Hepatocyte (in vitro differentiated cells): ENCODE measurements around the gene SPSB1. TPM values are rescaled to one million over a fixed set of nuclear protein-coding genes. Genes with fewer than 3 reads are reported as not detected.

ENCODE experiments used
- DNase-seq: peaks from one replicate; pipeline ENCODE4 v3.0.0-alpha.2; 2016; ENCODE audit warnings: low spot score
- H2AFZ ChIP-seq: fragments of 200-600 bp; sonication (generic); 2 replicates; pipeline ENCODE4 v1.6.0; 2016; ENCODE audit warnings: antibody characterized with exemption, mild to moderate bottlenecking
- H3K27ac ChIP-seq: fragments of 200-600 bp; sonication (generic); 2 replicates; pipeline ENCODE4 v1.5.1; 2016; ENCODE audit warnings: mild to moderate bottlenecking
- H3K27me3 ChIP-seq: fragments of 200-600 bp; sonication (generic); 2 replicates; pipeline ENCODE4 v1.6.1; 2016
- H3K36me3 ChIP-seq: fragments of 200-600 bp; sonication (generic); replicated peaks from 2 replicates; pipeline ENCODE4 v1.5.1; 2016; ENCODE audit warnings: low read depth; ENCODE audit not compliant: insufficient read depth
- H3K4me1 ChIP-seq: fragments of 200-600 bp; sonication (generic); 2 replicates; pipeline ENCODE4 v1.5.1; 2016; ENCODE audit warnings: mild to moderate bottlenecking, moderate library complexity; ENCODE audit not compliant: insufficient read depth
- H3K4me2 ChIP-seq: fragments of 200-600 bp; sonication (generic); 2 replicates; pipeline ENCODE4 v1.6.0; 2016
- H3K4me3 ChIP-seq: fragments of 200-600 bp; sonication (generic); 2 replicates; pipeline ENCODE4 v1.5.1; 2016; ENCODE audit warnings: mild to moderate bottlenecking
- H3K79me2 ChIP-seq: fragments of 200-600 bp; sonication (generic); 2 replicates; pipeline ENCODE4 v1.6.0; 2017; ENCODE audit warnings: mild to moderate bottlenecking
- H3K9me2 ChIP-seq: fragments of 200-600 bp; sonication (generic); replicated peaks from 2 replicates; pipeline ENCODE4 v1.6.0; 2017; ENCODE audit warnings: mild to moderate bottlenecking; ENCODE audit not compliant: insufficient read depth
- H3K9me3 ChIP-seq: fragments of 200-600 bp; sonication (generic); 2 replicates; pipeline ENCODE4 v1.5.1; 2016; ENCODE audit warnings: low read depth, mild to moderate bottlenecking
- H4K20me1 ChIP-seq: fragments of 200-600 bp; sonication (generic); 2 replicates; pipeline ENCODE4 v1.6.0; 2016; ENCODE audit warnings: mild to moderate bottlenecking; ENCODE audit not compliant: insufficient read depth, poor library complexity, severe bottlenecking
- EZH2 ChIP-seq: fragments of 200-600 bp; sonication (generic); IDR thresholded peaks from 2 replicates; pipeline ENCODE4 v1.6.1; 2016; ENCODE audit warnings: antibody characterized with exemption, mild to moderate bottlenecking, borderline replicate concordance
- EZH2phosphoT487 ChIP-seq: fragments of 200-600 bp; sonication (generic); IDR thresholded peaks from one replicate; pipeline ENCODE4 v1.6.1; 2018; ENCODE audit warnings: antibody characterized with exemption, mild to moderate bottlenecking, low read depth, moderate library complexity; ENCODE audit not compliant: unreplicated experiment, severe bottlenecking
- WGBS: methylation state at CpG from one replicate; pipeline ENCODE4 v1.1.6; 2016; ENCODE audit warnings: low lambda C conversion rate; ENCODE audit errors: missing lambda C conversion rate; 5-methylcytosine and 5-hydroxymethylcytosine counted together
- polyA plus RNA-seq: library from polyadenylated mRNA; unstranded; fragments of >200 nt; fragmentation: Nextera tagmentation; extraction: Ambion mirVana; gene quantifications from 2 replicates; pipeline ENCODE4 v1.2.1, GENCODE V29; 2016
- total RNA-seq: library from RNA; depleted of rRNA; stranded (reverse); fragments of >200 nt; gene quantifications from 2 replicates; pipeline ENCODE4 v1.2.3, GENCODE V29; 2014
- TF ChIP-seq, protein P1 (sequence below): fragments of 200-600 bp; sonication (generic); IDR thresholded peaks from 2 replicates; pipeline ENCODE4 v1.5.1; 2016; ENCODE audit warnings: antibody characterized with exemption, mild to moderate bottlenecking; ENCODE audit not compliant: poor library complexity

Gene SPSB1
- total and polyA plus RNA-seq, 2 experiments from 2014 or later: 61.3 to 102 TPM

DNA sequence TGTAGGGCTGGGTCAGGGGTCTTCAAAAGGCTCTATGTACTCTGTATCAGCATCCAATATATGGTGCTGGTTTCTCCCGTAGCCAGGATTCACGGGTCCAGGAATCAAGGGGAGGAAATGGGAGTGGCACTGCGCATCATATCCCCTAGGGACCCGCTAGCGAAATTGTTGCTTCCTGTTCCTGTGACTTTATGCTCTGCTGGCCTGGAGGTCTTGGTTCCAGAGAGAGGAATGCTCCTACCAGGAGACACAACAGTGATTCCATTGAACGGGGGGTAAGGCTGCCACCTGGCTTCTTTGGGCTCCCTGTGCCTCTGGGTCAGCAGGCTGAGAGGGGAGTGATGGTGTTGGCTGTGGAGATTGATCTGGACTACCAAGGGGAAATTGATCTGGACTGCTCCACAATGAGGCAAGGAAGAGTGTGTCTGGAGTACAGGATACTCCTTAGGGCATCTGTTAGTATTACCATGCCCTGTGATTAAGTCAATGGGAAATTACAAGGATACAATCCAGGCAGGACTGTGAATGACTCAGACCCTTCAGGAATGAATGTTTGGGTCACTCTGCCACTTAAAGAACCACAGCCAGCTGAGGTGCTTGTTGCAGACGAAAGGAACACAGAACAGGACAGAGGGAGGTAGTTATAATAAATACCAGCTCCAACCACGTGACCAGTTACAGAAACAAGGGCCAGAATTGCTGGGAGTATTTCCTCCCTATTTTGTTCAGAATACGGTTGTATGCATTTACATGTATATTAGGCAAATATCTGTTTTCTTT, 10.2 kb downstream of the SPSB1 start:
- peak; percentile 68 for DNase-seq
- H3K27me3 ChIP-seq: no peaks in the 10 kb centered on the region
- H3K79me2 ChIP-seq: peaks cover 97% of the 10 kb centered on the region
- TF ChIP-seq EZH2phosphoT487 (no peak), EZH2 (no peak)
- TF ChIP-seq, protein P1, sequence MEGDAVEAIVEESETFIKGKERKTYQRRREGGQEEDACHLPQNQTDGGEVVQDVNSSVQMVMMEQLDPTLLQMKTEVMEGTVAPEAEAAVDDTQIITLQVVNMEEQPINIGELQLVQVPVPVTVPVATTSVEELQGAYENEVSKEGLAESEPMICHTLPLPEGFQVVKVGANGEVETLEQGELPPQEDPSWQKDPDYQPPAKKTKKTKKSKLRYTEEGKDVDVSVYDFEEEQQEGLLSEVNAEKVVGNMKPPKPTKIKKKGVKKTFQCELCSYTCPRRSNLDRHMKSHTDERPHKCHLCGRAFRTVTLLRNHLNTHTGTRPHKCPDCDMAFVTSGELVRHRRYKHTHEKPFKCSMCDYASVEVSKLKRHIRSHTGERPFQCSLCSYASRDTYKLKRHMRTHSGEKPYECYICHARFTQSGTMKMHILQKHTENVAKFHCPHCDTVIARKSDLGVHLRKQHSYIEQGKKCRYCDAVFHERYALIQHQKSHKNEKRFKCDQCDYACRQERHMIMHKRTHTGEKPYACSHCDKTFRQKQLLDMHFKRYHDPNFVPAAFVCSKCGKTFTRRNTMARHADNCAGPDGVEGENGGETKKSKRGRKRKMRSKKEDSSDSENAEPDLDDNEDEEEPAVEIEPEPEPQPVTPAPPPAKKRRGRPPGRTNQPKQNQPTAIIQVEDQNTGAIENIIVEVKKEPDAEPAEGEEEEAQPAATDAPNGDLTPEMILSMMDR: no peak
- no peak overlapping the region for H3K4me3 ChIP-seq
- H3K36me3 ChIP-seq: no peaks in the 10 kb centered on the region
- no peaks in the 10 kb centered on the region for H3K9me2 ChIP-seq
- peaks cover 73% of the 10 kb centered on the region for H4K20me1 ChIP-seq
- H3K4me1 ChIP-seq: peaks cover 31% of the 10 kb centered on the region
- peak overlapping the region; percentile 57 for H3K4me2 ChIP-seq
- no peaks in the 10 kb centered on the region for H3K9me3 ChIP-seq
- WGBS: 53% methylated on average over 9 of the region's 9 CpGs
- H3K27ac ChIP-seq: peak overlapping the region; percentile 82
- H2AFZ ChIP-seq: no peak overlapping the region

DNA sequence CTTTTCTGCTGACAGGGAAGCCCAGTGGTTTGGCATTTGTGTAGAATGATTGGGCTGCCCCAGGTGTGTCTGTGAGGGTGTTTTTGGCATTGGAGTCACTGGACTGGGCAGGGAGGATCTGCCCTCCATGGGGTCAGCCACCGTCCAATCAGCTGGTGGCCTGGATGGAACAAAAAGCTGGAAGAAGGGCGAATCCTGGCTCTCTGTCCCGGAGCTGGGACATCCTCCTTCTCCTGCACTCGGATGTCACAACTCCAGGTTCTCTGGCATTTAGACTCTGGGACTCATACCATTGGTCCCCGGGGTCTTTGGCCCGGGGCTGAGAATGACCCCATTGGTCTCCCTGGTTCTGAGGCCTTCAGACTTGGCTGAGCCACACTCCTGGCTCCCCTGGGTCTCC, 11.2 kb downstream of the SPSB1 start:
- Histone ChIP-seq H3K79me2 (peaks cover 97% of the 10 kb centered on the region), H3K9me2 (no peaks in the 10 kb centered on the region), H3K4me1 (peaks cover 31% of the 10 kb centered on the region), H3K27me3 (no peaks in the 10 kb centered on the region), H3K36me3 (no peaks in the 10 kb centered on the region), H3K4me2 (no peak overlapping the region), H4K20me1 (peaks cover 83% of the 10 kb centered on the region), H3K9me3 (no peaks in the 10 kb centered on the region), H3K27ac (no peak overlapping the region), H2AFZ (no peak overlapping the region), H3K4me3 (no peak overlapping the region)
- 92% methylated on average over 6 of the region's 6 CpGs for WGBS
- DNase-seq: no peak
- TF ChIP-seq EZH2 (no peak), EZH2phosphoT487 (no peak)

- no peaks in the 10 kb centered on the region for H3K27me3 ChIP-seq
- 92% methylated on average over 14 of the region's 14 CpGs for WGBS
These were observed 12.5 kb downstream of the SPSB1 start for GRCh38 chr1:9305216-9305615.

GRCh38 chr1:9306006-9306405, 13.3 kb downstream of the SPSB1 start:
- Histone ChIP-seq H3K9me2 (no peaks in the 10 kb centered on the region), H3K79me2 (peaks cover 98% of the 10 kb centered on the region), H3K27me3 (no peaks in the 10 kb centered on the region), H4K20me1 (peaks cover 94% of the 10 kb centered on the region), H3K27ac (no peak overlapping the region), H2AFZ (no peak overlapping the region), H3K4me1 (peaks cover 24% of the 10 kb centered on the region), H3K4me3 (no peak overlapping the region), H3K36me3 (no peaks in the 10 kb centered on the region), H3K9me3 (no peaks in the 10 kb centered on the region), H3K4me2 (no peak overlapping the region)
- no peak for TF ChIP-seq EZH2
- TF ChIP-seq EZH2phosphoT487: no peak
- TF ChIP-seq, protein P1: no peak
- 94% methylated on average over 14 of the region's 14 CpGs for WGBS
- DNase-seq: no peak

More at GRCh38 chr1:9305216-9305615, 12.5 kb downstream of the SPSB1 start:
- Histone ChIP-seq H3K4me3 (no peak overlapping the region), H3K9me2 (no peaks in the 10 kb centered on the region), H3K36me3 (no peaks in the 10 kb centered on the region), H4K20me1 (peaks cover 94% of the 10 kb centered on the region), H3K79me2 (peaks cover 98% of the 10 kb centered on the region), H3K27ac (no peak overlapping the region), H3K9me3 (no peaks in the 10 kb centered on the region), H2AFZ (no peak overlapping the region), H3K4me2 (no peak overlapping the region), H3K4me1 (peaks cover 25% of the 10 kb centered on the region)
- no peak for TF ChIP-seq EZH2
- TF ChIP-seq EZH2phosphoT487: no peak
- TF ChIP-seq, protein P1: no peak
- no peak for DNase-seq
